SU-DHL-6 (cell line): ENCODE results near the gene DPYSL4.

Source experiments
- H2AFZ ChIP-seq: fragments of 200-600 bp; sonication (generic); 2 replicates; pipeline ENCODE4 v1.6.1; 2014; ENCODE audit warnings: low read depth, mild to moderate bottlenecking, moderate library complexity, mixed read lengths, antibody characterized with exemption, low read length; ENCODE audit not compliant: severe bottlenecking
- H3F3A ChIP-seq: fragments of 200-600 bp; shearing (Covaris generic); 2 replicates; pipeline ENCODE4 v1.6.0; 2016; ENCODE audit warnings: antibody characterized with exemption, mild to moderate bottlenecking; ENCODE audit not compliant: insufficient read depth
- H3K27ac ChIP-seq: fragments of 200-600 bp; sonication (generic); 2 replicates; pipeline ENCODE4 v1.5.1; 2016; ENCODE audit warnings: low read depth, mild to moderate bottlenecking, low read length, moderate library complexity, mixed read lengths
- H3K27me3 ChIP-seq: fragments of 200-600 bp; sonication (generic), shearing (Covaris generic); 2 replicates; pipeline ENCODE4 v1.6.0; 2014; ENCODE audit warnings: mild to moderate bottlenecking, low read length
- H3K36me3 ChIP-seq: fragments of 200-600 bp; sonication (generic); 2 replicates; pipeline ENCODE4 v1.6.1; 2014; ENCODE audit warnings: mild to moderate bottlenecking, low read length, mixed read lengths
- H3K4me2 ChIP-seq: fragments of 300-600, 200-600 bp; shearing (Covaris generic), sonication (generic); 2 replicates; pipeline ENCODE4 v1.6.0; 2014; ENCODE audit warnings: low read length, low read depth, mild to moderate bottlenecking; ENCODE audit not compliant: poor library complexity, severe bottlenecking
- H3K4me3 ChIP-seq: fragments of 200-600 bp; sonication (generic); 2 replicates; pipeline ENCODE4 v1.5.1; 2014; ENCODE audit warnings: antibody characterized with exemption, low read length, mild to moderate bottlenecking, mixed read lengths; ENCODE audit not compliant: insufficient read depth, poor library complexity, severe bottlenecking
- H3K79me2 ChIP-seq: fragments of 200-600 bp; sonication (generic); 2 replicates; pipeline ENCODE4 v1.6.1; 2014; ENCODE audit warnings: mild to moderate bottlenecking, low read length, moderate library complexity; ENCODE audit not compliant: insufficient read depth
- H3K9ac ChIP-seq: fragments of 200-600 bp; sonication (generic); 2 replicates; pipeline ENCODE4 v1.7.0; 2014; ENCODE audit warnings: mild to moderate bottlenecking, low read length
- H3K9me2 ChIP-seq: fragments of 200-600 bp; sonication (generic); replicated peaks from 2 replicates; pipeline ENCODE4 v1.6.1; 2014; ENCODE audit warnings: low read length; ENCODE audit not compliant: insufficient read depth
- H3K9me3 ChIP-seq: fragments of 200-600 bp; sonication (generic); 2 replicates; pipeline ENCODE4 v1.6.1; 2014; ENCODE audit warnings: low read length, mixed read lengths; ENCODE audit not compliant: insufficient read depth
- H4K20me1 ChIP-seq: fragments of 200-600 bp; sonication (generic); 2 replicates; pipeline ENCODE4 v1.6.1; 2014; ENCODE audit warnings: low read depth, mild to moderate bottlenecking, antibody characterized with exemption, low read length, moderate library complexity, mixed read lengths
- CTCF ChIP-seq: fragments of 200-600 bp; sonication (generic); IDR thresholded peaks from one replicate; pipeline ENCODE4 v1.5.1; 2017; ENCODE audit warnings: antibody characterized with exemption, mild to moderate bottlenecking, low read length, moderate library complexity; ENCODE audit not compliant: insufficient read depth, poor library complexity, severe bottlenecking
- EZH2phosphoT487 ChIP-seq: fragments of 200-600 bp; sonication (generic), shearing (Covaris generic); conservative IDR thresholded peaks from 2 replicates; pipeline ENCODE4 v1.6.1; 2018; ENCODE audit warnings: mild to moderate bottlenecking, antibody characterized with exemption, low read length, moderate library complexity, mixed read lengths

DPYSL4 gene

GRCh38 chr10:132195366-132196075 lies 8.8 kb downstream of the DPYSL4 start:
- no peaks in the 10 kb centered on the region for H3K79me2 ChIP-seq
- TF ChIP-seq CTCF (no peak), EZH2phosphoT487 (no peak)
- H3K36me3 ChIP-seq, result no peaks in the 10 kb centered on the region
- H3K4me2 ChIP-seq, result no peak overlapping the region
- no peak overlapping the region for H3K4me3 ChIP-seq
- no peaks in the 10 kb centered on the region for H3F3A ChIP-seq
- H3K27ac ChIP-seq, result no peak overlapping the region
- H3K27me3 ChIP-seq, result no peaks in the 10 kb centered on the region
- no peaks in the 10 kb centered on the region for H4K20me1 ChIP-seq
- no peaks in the 10 kb centered on the region for H3K9me2 ChIP-seq
- H3K9me3 ChIP-seq, result no peaks in the 10 kb centered on the region
- H2AFZ ChIP-seq, result no peak overlapping the region
- no peak overlapping the region for H3K9ac ChIP-seq

- no peaks in the 10 kb centered on the region for H3K79me2 ChIP-seq
- H3K9me2 ChIP-seq, result no peaks in the 10 kb centered on the region
- H4K20me1 ChIP-seq, result no peaks in the 10 kb centered on the region
- no peaks in the 10 kb centered on the region for H3K27me3 ChIP-seq
- no peak for TF ChIP-seq CTCF
- TF ChIP-seq EZH2phosphoT487, result no peak
- H3K4me2 ChIP-seq, result no peak overlapping the region
- H3K9me3 ChIP-seq, result no peaks in the 10 kb centered on the region
- no peak overlapping the region for H2AFZ ChIP-seq
- no peaks in the 10 kb centered on the region for H3K36me3 ChIP-seq
- no peak overlapping the region for H3K4me3 ChIP-seq
- no peaks in the 10 kb centered on the region for H3F3A ChIP-seq
- H3K27ac ChIP-seq, result no peak overlapping the region
- no peak overlapping the region for H3K9ac ChIP-seq
Measured at GRCh38 chr10:132196178-132197113, 9.7 kb downstream of the DPYSL4 start.

DNA sequence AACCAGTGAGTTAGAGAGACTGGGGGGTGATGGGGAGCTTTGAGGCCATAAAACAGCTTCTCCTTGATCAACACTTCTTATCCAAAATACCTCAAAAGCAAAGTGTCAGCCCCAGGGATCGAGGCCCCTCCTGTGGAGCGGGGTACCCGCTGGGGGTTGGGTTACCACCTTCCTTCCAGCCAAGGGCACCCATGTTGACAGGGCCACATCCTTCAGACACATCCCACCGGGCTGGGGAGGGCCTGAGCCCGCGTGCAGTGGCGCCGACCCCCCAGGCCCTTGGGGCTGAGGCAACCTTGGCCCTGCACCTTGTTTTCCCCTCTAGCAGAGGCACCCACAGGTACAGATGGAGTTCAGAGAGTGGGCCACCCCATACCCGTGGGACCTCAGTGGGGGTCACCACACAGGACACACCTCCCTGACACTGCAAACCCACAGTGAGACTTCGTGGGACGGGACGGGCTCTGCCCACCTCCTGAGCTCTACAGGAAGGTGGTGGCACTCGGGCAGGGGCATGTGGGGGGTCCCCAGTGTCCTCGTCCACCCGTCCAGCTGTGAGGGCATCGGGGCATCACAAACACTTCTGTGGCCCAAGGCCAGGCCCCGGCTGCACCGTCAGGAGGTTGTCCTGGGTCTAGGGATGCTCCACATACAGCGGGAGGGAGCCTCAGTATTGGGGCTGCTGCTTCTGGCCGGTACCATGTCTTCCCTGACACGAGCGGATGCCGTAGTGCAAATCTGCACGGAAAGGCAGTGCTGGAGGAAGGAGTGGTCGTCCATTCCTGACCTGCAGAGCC lies 10.7 kb downstream of the DPYSL4 start:
- H3K79me2 ChIP-seq, result no peaks in the 10 kb centered on the region
- no peaks in the 10 kb centered on the region for H3K9me3 ChIP-seq
- no peaks in the 10 kb centered on the region for H3K36me3 ChIP-seq
- TF ChIP-seq CTCF (no peak), EZH2phosphoT487 (no peak)
- H3F3A ChIP-seq, result no peaks in the 10 kb centered on the region
- no peak overlapping the region for H3K4me3 ChIP-seq
- no peak overlapping the region for H3K4me2 ChIP-seq
- no peak overlapping the region for H2AFZ ChIP-seq
- H3K27ac ChIP-seq, result no peak overlapping the region
- no peaks in the 10 kb centered on the region for H3K27me3 ChIP-seq
- no peaks in the 10 kb centered on the region for H4K20me1 ChIP-seq
- H3K9ac ChIP-seq, result no peak overlapping the region
- H3K9me2 ChIP-seq, result no peaks in the 10 kb centered on the region
